ENCODE measurements around the gene SMURF2. TPM values are rescaled to one million over a fixed set of nuclear protein-coding genes. Genes with fewer than 3 reads are reported as not detected.

Gene SMURF2
- total and polyA plus RNA-seq, 9 of the 15 experiments (the other 6 are each of a cell fraction or from before 2014, with no cell fraction given) = 3.8 to 22.0 (median 14.8) TPM

DNA sequence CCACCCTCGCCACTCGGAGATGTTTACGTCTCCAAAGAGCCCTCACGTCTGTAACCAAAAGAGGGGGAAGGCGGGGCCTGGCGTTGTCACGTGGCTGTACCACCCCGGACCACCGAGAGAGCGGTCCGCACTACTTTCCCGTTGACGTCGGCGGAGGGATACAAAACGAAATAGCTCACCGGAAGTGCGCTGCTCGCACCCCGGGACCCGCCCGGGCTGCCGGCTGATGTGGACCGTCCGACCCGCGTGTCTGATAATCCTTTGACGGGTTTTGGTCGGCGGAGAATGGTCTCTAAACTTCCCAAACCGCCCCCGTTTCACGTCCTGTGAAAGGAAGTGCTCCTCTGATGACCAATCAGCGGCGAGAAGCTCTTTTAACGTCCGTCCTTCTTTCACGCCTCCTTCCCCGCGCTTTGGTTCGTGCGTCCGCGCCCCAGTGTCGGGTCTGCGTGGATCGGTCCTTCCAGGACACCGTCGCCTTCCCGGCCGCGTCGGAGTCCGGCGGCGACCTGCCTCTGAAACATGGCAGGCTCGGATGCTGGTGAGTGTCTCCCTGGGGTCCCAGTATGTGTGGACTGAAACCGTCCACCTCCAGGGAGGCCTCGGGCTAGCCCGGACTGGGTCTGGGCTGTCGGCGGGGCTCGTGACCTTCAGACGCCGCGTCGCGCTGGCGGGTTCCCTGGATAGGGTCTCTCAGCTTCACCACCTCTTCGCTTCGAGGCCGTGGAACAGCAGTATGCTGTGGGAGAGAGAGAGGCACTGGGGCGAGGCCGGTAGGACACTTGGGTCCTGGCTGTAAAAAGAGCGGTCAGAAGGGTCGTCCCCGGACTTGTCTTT is 155.3 kb downstream of the SMURF2 start, which contains the start of gene CEP95 (continued):
- TF ChIP-seq ARID4B (CRISPR knock-in tag; IDR thresholded peaks at IDR 0.05) (no peak; the same call in 1 of the 2 replicates), SNIP1 (IDR thresholded peaks at IDR 0.05; ENCODE audit: low read depth) (no peak), SRSF1 (IDR thresholded peaks at IDR 0.05; ENCODE audit: low read depth, low read length) (no peak), ZNF24 (IDR thresholded peaks at IDR 0.05) (0 out of 2 replicates have a peak, but pooled peaks have one; percentile 5), E2F3 (CRISPR knock-in tag; IDR thresholded peaks at IDR 0.05) (no peak), SMARCA4 (IDR thresholded peaks at IDR 0.05) (peak; percentile 15; the same call in 1 of the 2 replicates), ZKSCAN8 (CRISPR knock-in tag; IDR thresholded peaks at IDR 0.05) (no peak), CLOCK (CRISPR knock-in tag; IDR thresholded peaks at IDR 0.05; ENCODE audit: borderline replicate concordance) (peak; percentile 13; the same call in 1 of the 2 replicates), SRSF3 (IDR thresholded peaks at IDR 0.05; ENCODE audit: insufficient read depth, low read length) (0 out of 2 replicates have a peak, but pooled peaks have one; percentile 87), ATF1 (CRISPR knock-in tag; IDR thresholded peaks at IDR 0.05) (peak; percentile 57), ATF1 (tag; IDR thresholded peaks at IDR 0.05) (peak; percentile 98), U2AF1 (optimal IDR thresholded peaks at IDR 0.05; ENCODE audit: low read depth, low read length) (no peak), ADNP (tag; IDR thresholded peaks at IDR 0.05) (no peak), KAT2B (IDR thresholded peaks at IDR 0.05; ENCODE audit: low read depth, low read length) (no peak), ZNF764 (CRISPR knock-in tag; IDR thresholded peaks at IDR 0.05; ENCODE audit: low read depth) (no peak)
- TF ChIP-seq, protein P1, sequence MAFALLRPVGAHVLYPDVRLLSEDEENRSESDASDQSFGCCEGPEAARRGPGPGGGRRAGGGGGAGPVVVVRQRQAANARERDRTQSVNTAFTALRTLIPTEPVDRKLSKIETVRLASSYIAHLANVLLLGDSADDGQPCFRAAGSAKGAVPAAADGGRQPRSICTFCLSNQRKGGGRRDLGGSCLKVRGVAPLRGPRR (CRISPR knock-in tag; IDR thresholded peaks at IDR 0.05) = no peak
- TF ChIP-seq, protein P2, sequence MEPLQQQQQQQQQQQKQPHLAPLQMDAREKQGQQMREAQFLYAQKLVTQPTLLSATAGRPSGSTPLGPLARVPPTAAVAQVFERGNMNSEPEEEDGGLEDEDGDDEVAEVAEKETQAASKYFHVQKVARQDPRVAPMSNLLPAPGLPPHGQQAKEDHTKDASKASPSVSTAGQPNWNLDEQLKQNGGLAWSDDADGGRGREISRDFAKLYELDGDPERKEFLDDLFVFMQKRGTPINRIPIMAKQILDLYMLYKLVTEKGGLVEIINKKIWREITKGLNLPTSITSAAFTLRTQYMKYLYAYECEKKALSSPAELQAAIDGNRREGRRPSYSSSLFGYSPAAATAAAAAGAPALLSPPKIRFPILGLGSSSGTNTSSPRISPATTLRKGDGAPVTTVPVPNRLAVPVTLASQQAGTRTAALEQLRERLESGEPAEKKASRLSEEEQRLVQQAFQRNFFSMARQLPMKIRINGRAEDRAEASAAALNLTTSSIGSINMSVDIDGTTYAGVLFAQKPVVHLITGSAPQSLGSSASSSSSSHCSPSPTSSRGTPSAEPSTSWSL (CRISPR knock-in tag; IDR thresholded peaks at IDR 0.05; ENCODE audit: borderline replicate concordance) = no peak

All from K562 (cell line).